GM23338 (cell line): Measurements from ENCODE around the gene AGAP1. TPM values are rescaled to one million over a fixed set of nuclear protein-coding genes. Genes with fewer than 3 reads are reported as not detected.

Source experiments
- ATAC-seq: fragments of 200-7000 bp; cut with Tn5 transposase; 3 replicates; pipeline ENCODE4 v1.9.1; 2020
- DNase-seq: peaks from one replicate; pipeline ENCODE4 v3.0.0-alpha.2; 2015; ENCODE audit warnings: low spot score
- H2AFZ ChIP-seq: fragments of 200-600 bp; sonication (generic); 2 replicates; pipeline ENCODE4 v1.8.0; 2016; ENCODE audit warnings: antibody characterized with exemption, mild to moderate bottlenecking, moderate library complexity
- H3F3A ChIP-seq: fragments of 200-600 bp; sonication (generic); replicated peaks from 2 replicates; pipeline ENCODE4 v1.8.0; 2017; ENCODE audit warnings: antibody characterized with exemption, mixed run types, low read depth
- H3K27ac ChIP-seq: fragments of 200-600 bp; sonication (generic); 2 replicates; pipeline ENCODE4 v1.6.1; 2016; ENCODE audit warnings: low read depth
- H3K27me3 ChIP-seq: fragments of 200-600 bp; sonication (generic); 2 replicates; pipeline ENCODE4 v1.8.0; 2016; ENCODE audit warnings: mild to moderate bottlenecking, mixed run types, moderate library complexity; ENCODE audit not compliant: insufficient read depth
- H3K36me3 ChIP-seq: fragments of 200-600 bp; sonication (generic); 2 replicates; pipeline ENCODE4 v1.8.0; 2016; ENCODE audit warnings: mild to moderate bottlenecking; ENCODE audit not compliant: insufficient read depth
- H3K4me1 ChIP-seq: fragments of 200-600 bp; sonication (generic); 2 replicates; pipeline ENCODE4 v1.8.0; 2016; ENCODE audit warnings: mild to moderate bottlenecking, moderate library complexity; ENCODE audit not compliant: insufficient read depth
- H3K4me2 ChIP-seq: fragments of 200-600 bp; sonication (generic); 2 replicates; pipeline ENCODE4 v1.7.1; 2017; ENCODE audit warnings: mixed run types
- H3K4me3 ChIP-seq: fragments of 200-600 bp; sonication (generic); 2 replicates; pipeline ENCODE4 v1.6.1; 2016; ENCODE audit warnings: mixed run types
- H3K79me2 ChIP-seq: fragments of 200-600 bp; sonication (generic); replicated peaks from 2 replicates; pipeline ENCODE4 v1.8.0; 2017; ENCODE audit warnings: mild to moderate bottlenecking; ENCODE audit not compliant: insufficient read depth
- H3K9me2 ChIP-seq: fragments of 200-600 bp; sonication (generic); 2 replicates; pipeline ENCODE4 v1.8.0; 2017; ENCODE audit not compliant: insufficient read depth
- H4K20me1 ChIP-seq: fragments of 200-600 bp; sonication (generic); replicated peaks from 2 replicates; pipeline ENCODE4 v1.8.0; 2017; ENCODE audit warnings: mild to moderate bottlenecking; ENCODE audit not compliant: insufficient read depth
- H3K27ac Mint-ChIP-seq: 2 replicates; pipeline ENCODE4 v1.8.0; 2020; ENCODE audit warnings: inconsistent platforms, mild to moderate bottlenecking, moderate library complexity, mixed read lengths
- H3K27me3 Mint-ChIP-seq: 3 replicates; pipeline ENCODE4 v1.8.0; 2022; ENCODE audit warnings: low read depth, mild to moderate bottlenecking, moderate library complexity, mixed read lengths, inconsistent platforms; ENCODE audit not compliant: insufficient read depth, poor library complexity
- H3K36me3 Mint-ChIP-seq: 3 replicates; pipeline ENCODE4 v1.8.0; 2021; ENCODE audit warnings: low read depth, mild to moderate bottlenecking, inconsistent platforms, moderate library complexity, mixed read lengths
- H3K4me1 Mint-ChIP-seq: 3 replicates; pipeline ENCODE4 v1.8.0; 2020; ENCODE audit warnings: mild to moderate bottlenecking, inconsistent platforms, mixed read lengths
- H3K4me3 Mint-ChIP-seq: 3 replicates; pipeline ENCODE4 v1.8.0; 2021; ENCODE audit warnings: moderate library complexity, mild to moderate bottlenecking, inconsistent platforms, mixed read lengths
- H3K9me3 Mint-ChIP-seq: 3 replicates; pipeline ENCODE4 v1.8.0; 2020; ENCODE audit warnings: moderate library complexity, mild to moderate bottlenecking, inconsistent platforms, mixed read lengths
- CREB1 ChIP-seq: fragments of 250-450 bp; sonication (Bioruptor Pico); IDR thresholded peaks from 2 replicates; pipeline ENCODE4 v1.5.0; 2020; ENCODE audit warnings: low read depth, mild to moderate bottlenecking, moderate library complexity
- ZNF114 ChIP-seq: fragments of 250-450 bp; sonication (Bioruptor Pico); IDR thresholded peaks from 2 replicates; pipeline ENCODE4 v1.5.0; 2020; ENCODE audit warnings: mild to moderate bottlenecking, moderate library complexity
- polyA plus RNA-seq: library from polyadenylated mRNA; unstranded; fragments of >200 nt; fragmentation: Nextera tagmentation; extraction: Ambion mirVana; gene quantifications from 2 replicates; pipeline ENCODE4 v1.2.1, GENCODE V29; 2016
- total RNA-seq: library from RNA; depleted of rRNA; stranded (reverse); fragments of >200 nt; shearing (Covaris generic); gene quantifications from 2 replicates; pipeline ENCODE4 v1.2.3, GENCODE V29; 2014
- TF ChIP-seq, protein P1 (sequence below): IDR thresholded peaks from 2 replicates; pipeline ENCODE4 v1.6.1; 2016; ENCODE audit warnings: antibody characterized with exemption
- TF ChIP-seq, protein P2 (sequence below): fragments of 250-450 bp; sonication (Bioruptor Pico); IDR thresholded peaks from 2 replicates; pipeline ENCODE4 v1.5.0; 2020; ENCODE audit warnings: mild to moderate bottlenecking, moderate library complexity
- TF ChIP-seq, protein P3 (sequence below): IDR thresholded peaks from one replicate; pipeline ENCODE4 v1.6.1; 2018; ENCODE audit warnings: antibody characterized with exemption; ENCODE audit not compliant: unreplicated experiment

The AGAP1 gene
- total and polyA plus RNA-seq, 2 experiments from 2014 or later: 13.3 to 27.9 TPM

DNA sequence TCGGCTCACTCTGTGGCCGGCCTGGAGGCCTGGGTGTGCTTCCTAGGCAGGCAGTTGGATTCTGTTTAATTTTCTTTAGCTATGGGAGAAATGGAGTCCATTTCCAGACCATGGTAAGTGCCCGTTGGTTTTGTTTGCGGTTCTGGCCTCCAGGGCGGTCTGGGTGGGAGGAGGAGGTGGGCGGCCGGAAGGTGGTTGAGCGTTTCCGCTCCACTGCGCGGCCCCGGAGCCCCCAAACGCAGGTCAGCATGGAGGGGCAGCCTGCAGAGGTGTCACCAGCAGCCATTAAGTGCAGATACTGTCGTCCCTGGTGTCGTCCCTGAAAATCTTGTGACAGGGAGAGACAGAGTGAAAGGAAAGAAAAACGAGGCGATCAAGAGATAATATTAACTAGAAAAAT lies 370.5 kb downstream of the AGAP1 start (continued):
- TF ChIP-seq, protein P1, sequence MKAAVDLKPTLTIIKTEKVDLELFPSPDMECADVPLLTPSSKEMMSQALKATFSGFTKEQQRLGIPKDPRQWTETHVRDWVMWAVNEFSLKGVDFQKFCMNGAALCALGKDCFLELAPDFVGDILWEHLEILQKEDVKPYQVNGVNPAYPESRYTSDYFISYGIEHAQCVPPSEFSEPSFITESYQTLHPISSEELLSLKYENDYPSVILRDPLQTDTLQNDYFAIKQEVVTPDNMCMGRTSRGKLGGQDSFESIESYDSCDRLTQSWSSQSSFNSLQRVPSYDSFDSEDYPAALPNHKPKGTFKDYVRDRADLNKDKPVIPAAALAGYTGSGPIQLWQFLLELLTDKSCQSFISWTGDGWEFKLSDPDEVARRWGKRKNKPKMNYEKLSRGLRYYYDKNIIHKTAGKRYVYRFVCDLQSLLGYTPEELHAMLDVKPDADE: no peak
- TF ChIP-seq, protein P2, sequence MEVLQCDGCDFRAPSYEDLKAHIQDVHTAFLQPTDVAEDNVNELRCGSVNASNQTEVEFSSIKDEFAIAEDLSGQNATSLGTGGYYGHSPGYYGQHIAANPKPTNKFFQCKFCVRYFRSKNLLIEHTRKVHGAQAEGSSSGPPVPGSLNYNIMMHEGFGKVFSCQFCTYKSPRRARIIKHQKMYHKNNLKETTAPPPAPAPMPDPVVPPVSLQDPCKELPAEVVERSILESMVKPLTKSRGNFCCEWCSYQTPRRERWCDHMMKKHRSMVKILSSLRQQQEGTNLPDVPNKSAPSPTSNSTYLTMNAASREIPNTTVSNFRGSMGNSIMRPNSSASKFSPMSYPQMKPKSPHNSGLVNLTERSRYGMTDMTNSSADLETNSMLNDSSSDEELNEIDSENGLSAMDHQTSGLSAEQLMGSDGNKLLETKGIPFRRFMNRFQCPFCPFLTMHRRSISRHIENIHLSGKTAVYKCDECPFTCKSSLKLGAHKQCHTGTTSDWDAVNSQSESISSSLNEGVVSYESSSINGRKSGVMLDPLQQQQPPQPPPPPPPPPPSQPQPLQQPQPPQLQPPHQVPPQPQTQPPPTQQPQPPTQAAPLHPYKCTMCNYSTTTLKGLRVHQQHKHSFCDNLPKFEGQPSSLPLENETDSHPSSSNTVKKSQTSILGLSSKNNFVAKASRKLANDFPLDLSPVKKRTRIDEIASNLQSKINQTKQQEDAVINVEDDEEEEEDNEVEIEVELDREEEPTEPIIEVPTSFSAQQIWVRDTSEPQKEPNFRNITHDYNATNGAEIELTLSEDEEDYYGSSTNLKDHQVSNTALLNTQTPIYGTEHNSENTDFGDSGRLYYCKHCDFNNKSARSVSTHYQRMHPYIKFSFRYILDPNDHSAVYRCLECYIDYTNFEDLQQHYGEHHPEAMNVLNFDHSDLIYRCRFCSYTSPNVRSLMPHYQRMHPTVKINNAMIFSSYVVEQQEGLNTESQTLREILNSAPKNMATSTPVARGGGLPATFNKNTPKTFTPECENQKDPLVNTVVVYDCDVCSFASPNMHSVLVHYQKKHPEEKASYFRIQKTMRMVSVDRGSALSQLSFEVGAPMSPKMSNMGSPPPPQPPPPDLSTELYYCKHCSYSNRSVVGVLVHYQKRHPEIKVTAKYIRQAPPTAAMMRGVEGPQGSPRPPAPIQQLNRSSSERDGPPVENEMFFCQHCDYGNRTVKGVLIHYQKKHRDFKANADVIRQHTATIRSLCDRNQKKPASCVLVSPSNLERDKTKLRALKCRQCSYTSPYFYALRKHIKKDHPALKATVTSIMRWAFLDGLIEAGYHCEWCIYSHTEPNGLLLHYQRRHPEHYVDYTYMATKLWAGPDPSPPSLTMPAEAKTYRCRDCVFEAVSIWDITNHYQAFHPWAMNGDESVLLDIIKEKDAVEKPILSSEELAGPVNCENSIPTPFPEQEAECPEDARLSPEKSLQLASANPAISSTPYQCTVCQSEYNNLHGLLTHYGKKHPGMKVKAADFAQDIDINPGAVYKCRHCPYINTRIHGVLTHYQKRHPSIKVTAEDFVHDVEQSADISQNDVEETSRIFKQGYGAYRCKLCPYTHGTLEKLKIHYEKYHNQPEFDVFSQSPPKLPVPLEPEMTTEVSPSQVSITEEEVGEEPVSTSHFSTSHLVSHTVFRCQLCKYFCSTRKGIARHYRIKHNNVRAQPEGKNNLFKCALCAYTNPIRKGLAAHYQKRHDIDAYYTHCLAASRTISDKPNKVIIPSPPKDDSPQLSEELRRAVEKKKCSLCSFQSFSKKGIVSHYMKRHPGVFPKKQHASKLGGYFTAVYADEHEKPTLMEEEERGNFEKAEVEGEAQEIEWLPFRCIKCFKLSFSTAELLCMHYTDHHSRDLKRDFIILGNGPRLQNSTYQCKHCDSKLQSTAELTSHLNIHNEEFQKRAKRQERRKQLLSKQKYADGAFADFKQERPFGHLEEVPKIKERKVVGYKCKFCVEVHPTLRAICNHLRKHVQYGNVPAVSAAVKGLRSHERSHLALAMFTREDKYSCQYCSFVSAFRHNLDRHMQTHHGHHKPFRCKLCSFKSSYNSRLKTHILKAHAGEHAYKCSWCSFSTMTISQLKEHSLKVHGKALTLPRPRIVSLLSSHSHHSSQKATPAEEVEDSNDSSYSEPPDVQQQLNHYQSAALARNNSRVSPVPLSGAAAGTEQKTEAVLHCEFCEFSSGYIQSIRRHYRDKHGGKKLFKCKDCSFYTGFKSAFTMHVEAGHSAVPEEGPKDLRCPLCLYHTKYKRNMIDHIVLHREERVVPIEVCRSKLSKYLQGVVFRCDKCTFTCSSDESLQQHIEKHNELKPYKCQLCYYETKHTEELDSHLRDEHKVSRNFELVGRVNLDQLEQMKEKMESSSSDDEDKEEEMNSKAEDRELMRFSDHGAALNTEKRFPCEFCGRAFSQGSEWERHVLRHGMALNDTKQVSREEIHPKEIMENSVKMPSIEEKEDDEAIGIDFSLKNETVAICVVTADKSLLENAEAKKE (CRISPR knock-in tag): no peak

DNA sequence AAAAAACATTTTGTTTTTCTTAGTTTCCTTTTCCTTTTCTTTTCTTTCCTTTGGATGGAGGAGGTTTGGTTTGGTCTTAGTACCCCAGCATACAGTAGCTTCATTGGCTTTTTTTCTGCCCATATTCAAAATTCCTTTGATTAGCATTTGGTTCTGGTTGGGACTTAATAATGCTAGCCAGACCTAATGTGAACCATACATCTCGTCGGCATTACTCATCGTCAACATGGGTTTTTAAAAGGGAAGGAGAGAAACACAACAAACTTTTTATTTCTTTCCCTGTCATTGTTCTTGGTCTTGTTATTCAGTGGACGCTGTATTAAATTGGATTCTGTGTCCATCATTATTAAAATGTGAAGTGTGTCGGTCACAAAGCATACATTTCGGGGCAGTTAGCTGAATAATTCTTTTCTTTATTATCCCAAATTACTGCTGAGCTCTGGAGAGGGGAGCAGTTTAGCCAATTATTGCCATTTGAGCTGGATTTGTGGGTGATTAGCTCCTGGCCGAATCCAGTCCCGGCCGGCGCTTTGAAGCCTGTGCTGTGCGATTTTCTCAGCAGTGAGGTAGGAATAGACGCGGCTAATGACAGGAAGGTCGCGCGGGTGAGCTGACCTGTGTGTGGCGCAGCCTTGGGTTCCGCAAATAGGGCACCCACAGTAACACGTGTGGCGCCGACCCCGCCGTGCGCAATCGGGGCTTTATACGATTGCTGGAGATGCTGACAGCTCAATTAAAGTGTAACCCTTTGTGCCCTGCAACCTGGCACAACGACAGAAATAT lies 371.1 kb downstream of the AGAP1 start:
- 0 out of 2 replicates have a peak, but pooled peaks cover 4% of the 10 kb centered on the region for H3K79me2 ChIP-seq
- H3K4me2 ChIP-seq: peak overlapping the region; percentile 70
- no peak overlapping the region for H3K27ac ChIP-seq
- ATAC-seq (peak; percentile 62), DNase-seq (peak; percentile 32)
- H3K9me2 ChIP-seq: no peaks in the 10 kb centered on the region
- Mint-ChIP-seq H3K4me3 (peak overlapping the region; percentile 42), H3K4me1 (peaks cover 44% of the 10 kb centered on the region), H3K9me3 (no peaks in the 10 kb centered on the region; the same call in 2 of the 3 replicates), H3K36me3 (peaks cover 1% of the 10 kb centered on the region; the same call in 2 of the 3 replicates), H3K27ac (0 out of 2 replicates have a peak overlapping the region, but pooled peaks have one; percentile 23), H3K27me3 (peaks cover 4% of the 10 kb centered on the region)
- no peaks in the 10 kb centered on the region for H3K27me3 ChIP-seq
- H4K20me1 ChIP-seq: no peaks in the 10 kb centered on the region
- peaks cover 26% of the 10 kb centered on the region for H3K4me1 ChIP-seq
- no peaks in the 10 kb centered on the region for H3F3A ChIP-seq
- peak overlapping the region; percentile 33; the same call in 1 of the 2 replicates for H3K4me3 ChIP-seq
- H3K36me3 ChIP-seq: no peaks in the 10 kb centered on the region
- no peak overlapping the region for H2AFZ ChIP-seq
- TF ChIP-seq, protein P3, sequence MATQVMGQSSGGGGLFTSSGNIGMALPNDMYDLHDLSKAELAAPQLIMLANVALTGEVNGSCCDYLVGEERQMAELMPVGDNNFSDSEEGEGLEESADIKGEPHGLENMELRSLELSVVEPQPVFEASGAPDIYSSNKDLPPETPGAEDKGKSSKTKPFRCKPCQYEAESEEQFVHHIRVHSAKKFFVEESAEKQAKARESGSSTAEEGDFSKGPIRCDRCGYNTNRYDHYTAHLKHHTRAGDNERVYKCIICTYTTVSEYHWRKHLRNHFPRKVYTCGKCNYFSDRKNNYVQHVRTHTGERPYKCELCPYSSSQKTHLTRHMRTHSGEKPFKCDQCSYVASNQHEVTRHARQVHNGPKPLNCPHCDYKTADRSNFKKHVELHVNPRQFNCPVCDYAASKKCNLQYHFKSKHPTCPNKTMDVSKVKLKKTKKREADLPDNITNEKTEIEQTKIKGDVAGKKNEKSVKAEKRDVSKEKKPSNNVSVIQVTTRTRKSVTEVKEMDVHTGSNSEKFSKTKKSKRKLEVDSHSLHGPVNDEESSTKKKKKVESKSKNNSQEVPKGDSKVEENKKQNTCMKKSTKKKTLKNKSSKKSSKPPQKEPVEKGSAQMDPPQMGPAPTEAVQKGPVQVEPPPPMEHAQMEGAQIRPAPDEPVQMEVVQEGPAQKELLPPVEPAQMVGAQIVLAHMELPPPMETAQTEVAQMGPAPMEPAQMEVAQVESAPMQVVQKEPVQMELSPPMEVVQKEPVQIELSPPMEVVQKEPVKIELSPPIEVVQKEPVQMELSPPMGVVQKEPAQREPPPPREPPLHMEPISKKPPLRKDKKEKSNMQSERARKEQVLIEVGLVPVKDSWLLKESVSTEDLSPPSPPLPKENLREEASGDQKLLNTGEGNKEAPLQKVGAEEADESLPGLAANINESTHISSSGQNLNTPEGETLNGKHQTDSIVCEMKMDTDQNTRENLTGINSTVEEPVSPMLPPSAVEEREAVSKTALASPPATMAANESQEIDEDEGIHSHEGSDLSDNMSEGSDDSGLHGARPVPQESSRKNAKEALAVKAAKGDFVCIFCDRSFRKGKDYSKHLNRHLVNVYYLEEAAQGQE: no peak
- TF ChIP-seq CREB1: no peak
- no peak for TF ChIP-seq ZNF114 (CRISPR knock-in tag)
